Ramos (cell line): Measurements from ENCODE around the gene GJA3.
"Not testable (repeated sequence)": the region's sequence is repeated elsewhere in the genome, so short reads cannot be mapped to it uniquely, and the experiment has no call there.

Source experiments
- in situ Hi-C: fragments of 300-500 bp; cut with MboI; formaldehyde crosslinking; loops from one replicate; pipeline ENCODE4 v1.14.3; 2022; ENCODE audit warnings: low sequenced_read_pairs; ENCODE audit not compliant: unreplicated experiment

Gene GJA3

DNA sequence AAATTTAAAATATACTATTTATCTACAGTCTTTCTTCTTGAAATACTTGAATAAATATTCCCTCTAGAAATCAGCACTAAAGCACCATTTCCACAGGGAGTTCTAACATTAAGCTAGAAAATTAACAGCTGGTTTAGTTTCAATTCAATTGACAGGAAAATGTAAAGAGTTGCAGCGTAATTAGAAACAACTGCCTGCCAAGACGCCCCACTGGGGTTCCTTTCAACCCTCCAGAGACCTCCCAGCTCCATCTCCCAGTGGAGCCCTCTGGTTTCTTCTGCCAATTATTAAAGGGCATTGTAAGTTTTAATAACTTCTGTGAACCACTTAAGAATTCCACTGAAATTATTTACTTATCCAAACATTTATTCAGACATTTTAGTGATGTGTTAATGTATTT is 4.2 kb downstream of the GJA3 start:
- in situ Hi-C loops, result no loop called here

GRCh38 chr13:20153290-20153689 is 7.6 kb downstream of the GJA3 start:
- in situ Hi-C loops, result not testable (repeated sequence)

GRCh38 chr13:20151612-20152011 is 9.2 kb downstream of the GJA3 start:
- in situ Hi-C loops, result no loop called here

- in situ Hi-C loops, result no loop called here
Measured at GRCh38 chr13:20151016-20151415, 9.8 kb downstream of the GJA3 start.

- in situ Hi-C loops, result no loop called here
Measured at GRCh38 chr13:20150561-20150960, 10.3 kb downstream of the GJA3 start.

- in situ Hi-C loops, result no loop called here
Measured at GRCh38 chr13:20149762-20150161, 11.1 kb downstream of the GJA3 start.

DNA sequence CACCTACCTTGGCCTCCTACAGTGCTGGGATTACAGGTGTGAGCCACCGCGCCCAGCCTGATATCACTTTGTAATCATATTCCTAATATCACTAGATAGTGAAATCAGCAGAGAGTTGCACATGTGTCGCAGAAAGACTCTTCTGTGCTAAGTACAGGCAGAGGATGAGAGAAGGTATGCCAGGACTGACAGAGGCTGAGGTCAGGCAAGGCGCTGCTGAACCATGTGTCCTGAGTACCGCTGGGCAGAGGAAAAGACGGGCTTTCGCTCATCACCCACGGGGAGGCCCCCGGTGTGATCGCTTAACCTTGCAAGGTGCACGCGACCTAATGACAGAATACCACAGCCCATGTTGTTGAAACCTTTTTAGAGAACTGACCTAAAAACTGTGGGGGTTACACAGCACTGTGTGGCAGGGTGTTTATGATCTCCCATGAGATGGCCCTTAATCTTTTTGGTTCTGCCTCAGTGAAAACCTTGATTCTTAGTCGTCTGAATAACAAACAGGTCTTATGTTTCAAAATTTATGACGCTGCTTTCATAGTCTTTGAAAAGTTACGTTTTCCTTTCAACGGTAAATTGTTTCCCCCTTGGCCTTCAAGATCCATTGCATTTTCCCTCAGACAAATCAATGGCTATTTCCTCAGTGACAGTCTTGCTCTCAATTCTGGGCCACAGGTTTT is 12.2 kb downstream of the GJA3 start:
- in situ Hi-C loops, result no loop called here

GRCh38 chr13:20146381-20146780 is 14.5 kb downstream of the GJA3 start:
- in situ Hi-C loops, result no loop called here

GRCh38 chr13:20145521-20145920 is 15.3 kb downstream of the GJA3 start:
- in situ Hi-C loops, result no loop called here

DNA sequence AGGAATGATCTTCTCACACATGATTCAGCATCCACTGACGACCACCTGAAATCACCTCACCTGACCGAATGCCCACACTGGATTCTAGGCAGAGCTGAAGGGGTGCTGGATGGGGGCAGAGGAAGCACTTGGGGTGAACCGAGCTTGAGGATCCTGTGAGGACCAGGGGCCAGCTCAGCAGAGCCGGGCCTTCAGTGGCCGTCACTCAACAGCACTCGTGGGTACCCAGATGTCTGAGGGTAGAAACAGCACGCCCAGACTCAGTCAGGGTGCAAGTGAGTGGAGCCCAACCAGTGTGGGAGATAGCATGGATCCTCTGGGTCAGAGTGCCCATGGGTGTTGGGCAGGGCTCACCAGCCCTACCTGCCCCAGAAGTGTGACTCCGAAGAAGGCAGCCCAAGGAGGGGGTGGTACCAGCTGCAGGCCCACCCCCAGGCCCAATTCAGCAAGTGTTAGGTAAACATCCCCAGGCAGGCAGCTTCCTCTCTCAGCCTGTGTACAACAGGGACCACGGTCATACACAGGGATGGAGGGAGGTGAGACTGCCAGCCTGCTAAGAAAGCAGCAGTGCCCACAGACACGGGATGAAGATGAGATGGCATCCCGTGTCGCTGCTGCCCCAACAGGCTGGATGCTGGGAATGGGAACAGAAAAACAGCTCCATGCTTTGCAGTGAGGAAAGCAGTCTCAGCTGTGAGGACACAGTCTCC is 16.6 kb downstream of the GJA3 start:
- in situ Hi-C loops, result no loop called here

DNA sequence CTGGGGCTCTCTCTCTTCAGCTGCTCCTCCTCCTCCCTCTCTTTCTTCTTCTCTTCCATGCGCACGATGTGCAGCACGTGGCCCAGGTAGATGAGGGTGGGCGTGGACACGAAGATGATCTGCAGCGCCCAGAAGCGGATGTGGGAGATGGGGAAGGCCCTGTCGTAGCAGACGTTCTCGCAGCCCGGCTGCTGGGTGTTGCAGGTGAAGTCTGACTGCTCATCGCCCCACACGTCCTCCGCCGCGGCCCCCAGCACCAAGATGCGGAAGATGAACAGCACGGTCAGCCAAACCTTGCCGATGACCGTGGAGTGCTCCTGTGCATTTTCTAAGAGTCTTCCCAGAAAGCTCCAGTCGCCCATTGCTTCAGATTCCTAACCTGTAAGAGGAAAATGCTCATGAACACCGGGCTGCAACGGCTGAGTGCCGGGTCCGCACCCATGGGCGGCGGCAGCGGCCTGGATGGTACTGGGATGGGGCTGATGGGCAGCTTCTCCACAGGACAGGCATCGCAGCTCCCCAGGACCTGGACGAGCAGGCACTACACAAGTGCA is 17.8 kb downstream of the GJA3 start:
- in situ Hi-C loops, result no loop called here

GRCh38 chr13:20142023-20142926 is 18.6 kb downstream of the GJA3 start:
- in situ Hi-C loops, result no loop called here

GRCh38 chr13:20141238-20142022 is 19.4 kb downstream of the GJA3 start:
- in situ Hi-C loops, result no loop called here

DNA sequence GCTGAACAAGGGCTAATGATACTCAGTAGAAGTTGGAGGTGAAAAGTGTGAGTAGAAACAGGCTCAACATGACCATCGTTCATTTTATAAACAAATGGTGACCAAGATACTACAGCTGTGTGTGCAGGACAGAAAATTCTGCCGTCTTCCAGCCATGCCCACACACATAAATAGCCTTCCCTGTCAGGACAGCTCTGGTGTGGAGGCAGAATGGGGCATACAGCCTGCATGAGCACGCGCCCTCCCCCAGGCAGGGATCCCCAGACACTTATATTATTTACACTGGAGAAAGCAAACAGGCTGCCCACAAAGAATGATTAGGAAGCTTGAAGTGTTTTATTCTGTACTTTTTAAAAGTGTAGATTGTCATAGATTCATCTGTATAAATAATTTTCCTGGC is 20.4 kb downstream of the GJA3 start:
- in situ Hi-C loops, result no loop called here

GRCh38 chr13:20137875-20138274 is 23.0 kb downstream of the GJA3 start:
- in situ Hi-C loops, result no loop called here

DNA sequence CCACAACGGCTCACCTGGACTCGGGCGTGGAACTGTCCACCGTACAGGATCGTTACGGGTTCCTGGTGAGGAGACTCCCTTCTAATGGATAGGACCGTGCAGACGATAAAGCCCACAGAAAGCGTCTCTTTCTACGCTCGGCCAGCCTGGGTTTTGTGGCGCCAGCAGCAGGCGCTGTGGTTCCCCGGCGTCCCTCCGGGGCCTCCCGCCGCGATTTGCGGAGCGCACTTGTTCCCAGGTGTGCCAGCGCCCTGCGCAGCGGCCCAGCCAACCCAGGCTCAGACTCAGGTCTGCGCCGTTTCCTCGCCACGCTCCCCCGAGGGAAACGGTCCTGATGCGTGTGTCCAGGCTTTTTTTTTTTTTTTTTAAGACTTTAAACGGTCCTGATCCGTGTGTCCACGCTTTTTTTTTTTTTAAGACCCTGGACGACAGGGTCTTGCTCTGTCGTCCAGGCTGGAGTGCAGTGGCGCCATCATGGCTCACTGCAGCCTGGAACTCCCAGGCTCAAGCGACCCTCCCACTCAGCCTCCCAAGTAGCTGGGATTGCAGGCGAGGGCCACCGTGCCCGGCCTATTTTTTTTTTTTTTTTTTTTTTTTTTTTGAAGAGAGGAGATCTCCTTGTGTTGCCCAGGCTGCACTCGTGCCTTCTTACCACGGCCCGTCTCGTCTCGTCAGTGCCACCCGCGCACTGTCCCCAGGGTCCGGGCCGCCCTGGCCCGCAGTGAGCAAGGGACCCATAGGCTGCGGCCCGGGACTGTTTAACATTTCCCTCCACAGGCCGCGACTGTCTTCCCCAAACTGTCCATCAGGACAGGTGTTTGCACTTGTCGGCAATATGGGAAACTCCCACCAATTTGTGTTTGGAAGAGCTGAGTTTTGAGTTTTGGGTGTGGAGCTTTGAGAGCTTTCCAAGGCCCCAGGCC is 23.8 kb downstream of the GJA3 start:
- in situ Hi-C loops, result no loop called here

GRCh38 chr13:20134732-20135131 is 26.1 kb downstream of the GJA3 start:
- in situ Hi-C loops, result no loop called here

- in situ Hi-C loops, result no loop called here
Measured at GRCh38 chr13:20132052-20132634, 28.7 kb downstream of the GJA3 start.
